Amniotic stem cell (primary cell): ENCODE data around the gene SENP6.

Experiments
- DNase-seq: peaks from one replicate; lab custom pipeline; 2025; lab: John Stamatoyannopoulos, UW

Gene SENP6

DNA sequence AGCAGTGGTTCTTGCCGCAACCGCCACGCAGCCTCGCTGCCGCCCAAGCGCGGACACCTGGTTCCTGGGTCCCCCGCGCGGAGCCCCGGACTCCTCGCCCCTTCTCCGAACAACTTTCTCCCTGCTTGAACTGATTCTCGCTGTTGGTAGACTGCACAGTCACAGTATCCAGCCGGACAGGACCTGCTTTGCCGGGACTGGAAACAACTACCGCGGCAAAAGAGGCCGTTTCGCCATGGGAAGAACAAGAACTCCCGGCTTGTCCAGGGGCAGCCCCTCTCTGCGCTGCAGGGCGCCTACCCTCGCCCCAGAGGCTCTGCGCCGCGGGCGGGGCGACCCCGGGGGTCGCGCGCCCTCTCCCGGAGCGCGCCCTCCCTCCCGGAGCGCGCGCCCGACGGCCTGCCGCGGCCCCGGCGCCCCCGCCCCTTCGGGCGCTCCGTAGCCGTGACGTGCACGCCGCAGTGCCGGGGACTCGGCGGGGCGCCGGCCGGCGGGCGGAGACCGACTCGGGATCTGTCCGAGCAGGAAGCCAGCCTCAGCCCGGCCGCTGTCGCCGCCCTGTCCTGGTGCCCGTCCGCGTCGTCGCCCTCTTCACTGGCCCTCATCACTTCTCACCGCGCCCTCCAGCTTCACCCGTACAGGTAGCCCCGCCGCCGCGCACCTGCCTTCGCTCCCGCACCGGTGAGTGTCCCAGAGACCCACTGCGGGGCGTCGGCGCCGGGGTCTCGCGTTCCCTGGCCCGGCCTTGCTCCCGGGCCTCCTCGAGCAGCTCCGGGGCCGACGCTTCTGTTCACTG lies 147.3 kb downstream of the SENP6 start, which contains the start of gene MYO6:
TSS of gene MYO6 (plus strand) at position 497 of the 796 bp plus-strand sequence. CDS start 68,309 bp downstream, outside the sequence.
- no peak for DNase-seq

DNA sequence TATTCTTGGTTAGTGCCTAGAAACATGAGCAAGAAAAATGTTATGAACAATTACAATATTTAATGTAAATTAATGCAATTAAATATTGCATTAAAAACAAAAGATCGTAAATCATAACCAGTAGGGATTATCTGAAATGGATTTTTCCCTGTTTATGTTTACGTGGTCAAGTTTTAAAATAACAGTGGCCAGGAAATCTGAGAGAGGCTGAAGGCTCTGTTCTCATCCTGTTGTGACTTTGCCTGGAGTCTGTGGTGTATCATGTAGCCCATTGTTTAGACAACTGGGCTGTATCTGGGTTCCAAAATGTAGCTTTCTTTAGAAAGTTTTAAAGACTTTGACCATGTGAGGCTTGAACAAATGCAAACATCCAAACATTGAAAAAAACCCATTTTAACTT lies 149.8 kb downstream of the SENP6 start:
- DNase-seq = no peak

DNA sequence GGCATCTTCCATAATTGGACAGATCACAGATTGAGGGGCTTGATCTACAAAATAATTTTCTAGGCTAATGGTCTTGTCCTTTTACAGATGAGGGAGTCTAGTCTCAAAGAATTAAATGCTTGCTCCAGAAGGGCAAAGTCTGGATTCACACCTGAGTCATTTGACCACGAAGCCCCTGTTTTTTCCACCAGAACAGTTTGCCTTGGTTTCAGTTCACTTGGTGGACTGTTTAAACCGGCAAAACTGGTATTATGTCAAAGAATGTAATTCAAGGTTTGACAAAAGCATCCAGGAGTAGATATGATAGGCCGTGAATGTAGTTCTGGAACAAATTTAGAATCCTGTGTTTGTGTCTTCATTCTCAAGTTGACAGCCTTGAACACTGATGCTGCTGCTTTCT lies 150.7 kb downstream of the SENP6 start:
- no peak for DNase-seq

DNA sequence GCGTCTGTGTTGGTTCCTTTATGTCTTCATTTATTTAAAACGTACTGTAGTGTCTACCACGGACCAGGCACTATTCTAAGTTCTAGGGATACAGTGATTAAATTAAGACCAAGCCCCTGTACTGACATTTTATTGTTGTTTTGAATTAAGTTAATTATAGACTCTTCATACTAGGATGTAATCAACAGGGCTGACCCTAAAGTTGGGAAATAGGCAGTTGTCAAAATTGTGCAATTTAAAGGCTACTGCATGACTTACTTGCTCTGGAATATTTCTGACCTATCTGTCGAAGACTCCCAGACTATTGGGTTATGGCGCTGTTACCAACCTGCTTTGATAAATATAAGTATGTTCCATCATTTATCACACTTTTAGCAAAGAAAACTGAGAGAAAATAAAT lies 154.0 kb downstream of the SENP6 start:
- no peak for DNase-seq

DNA sequence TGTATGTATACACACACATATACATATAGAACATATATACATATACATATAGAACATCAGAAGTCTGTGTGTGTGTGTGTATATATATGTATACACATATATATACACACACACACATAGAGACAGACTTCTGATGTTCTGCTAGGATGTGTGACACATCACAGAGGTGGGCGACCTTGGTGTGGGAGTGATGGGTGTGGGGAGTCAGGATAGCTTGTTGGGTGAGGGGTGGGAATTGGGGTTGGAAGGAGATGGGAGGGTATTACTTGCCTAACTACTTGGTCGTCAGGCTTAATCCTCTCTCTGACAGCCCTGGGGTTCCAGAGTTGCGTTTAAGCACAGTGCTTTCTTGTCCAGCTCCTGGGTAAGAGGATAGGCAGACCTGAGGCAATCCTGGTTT lies 155.6 kb downstream of the SENP6 start:
- no peak for DNase-seq

DNA sequence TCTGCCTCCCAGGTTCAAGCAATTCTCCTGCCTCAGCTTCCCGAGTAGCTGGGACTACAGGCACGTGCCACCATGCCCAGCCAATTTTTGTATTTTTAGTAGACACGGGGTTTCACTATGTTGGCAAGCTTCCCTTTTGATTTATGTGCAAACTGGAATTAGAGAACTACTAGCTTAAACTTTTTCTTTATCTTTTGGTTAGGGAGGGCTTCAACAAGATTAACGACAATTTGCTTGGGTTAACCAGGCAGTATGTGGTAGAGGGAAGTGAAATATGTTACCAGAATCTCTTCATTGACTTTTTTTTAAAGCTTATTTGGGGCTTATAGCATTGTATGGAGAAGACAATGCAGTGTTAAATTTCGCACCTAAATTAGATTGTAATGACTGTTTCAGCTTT lies 156.4 kb downstream of the SENP6 start:
- no peak for DNase-seq

DNA sequence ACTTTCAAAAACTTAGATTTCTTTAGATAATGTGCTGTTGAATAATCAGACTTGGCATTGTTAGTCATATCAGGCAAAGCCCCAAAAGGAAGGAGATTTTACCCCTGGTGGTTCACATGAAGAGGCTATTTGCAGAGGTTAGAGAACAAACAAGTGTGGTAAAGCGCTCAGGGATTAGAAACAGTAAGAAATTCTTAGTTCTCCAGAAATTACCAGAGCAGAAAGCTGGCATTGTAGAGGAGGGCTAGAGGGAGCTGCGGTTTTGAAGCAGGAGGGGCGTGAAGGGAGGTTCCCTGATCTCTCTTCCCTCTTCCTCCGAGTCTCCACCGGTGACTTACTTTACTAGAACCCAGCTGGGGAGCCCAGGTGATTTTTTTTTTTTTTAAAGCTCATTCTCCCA lies 157.5 kb downstream of the SENP6 start:
- DNase-seq = no peak

DNA sequence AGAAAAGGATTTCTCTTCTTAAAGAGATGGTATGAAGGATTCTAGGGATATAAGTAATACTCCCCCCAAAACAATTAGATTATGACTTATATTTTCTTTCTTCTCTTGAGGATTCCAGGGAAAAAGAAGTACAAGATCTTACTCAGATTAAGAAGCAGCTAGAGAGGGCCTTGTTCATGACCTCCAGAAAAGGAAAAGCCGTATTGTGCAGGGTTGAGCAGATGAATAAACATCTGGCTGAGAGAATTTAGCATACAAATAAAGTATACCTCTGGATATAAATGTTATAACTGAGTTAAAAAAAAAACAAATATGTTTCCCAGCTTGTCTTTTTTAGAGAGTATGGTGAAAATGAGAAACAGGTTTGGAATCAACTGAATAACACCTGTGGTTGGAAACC lies 158.6 kb downstream of the SENP6 start:
- DNase-seq = no peak

DNA sequence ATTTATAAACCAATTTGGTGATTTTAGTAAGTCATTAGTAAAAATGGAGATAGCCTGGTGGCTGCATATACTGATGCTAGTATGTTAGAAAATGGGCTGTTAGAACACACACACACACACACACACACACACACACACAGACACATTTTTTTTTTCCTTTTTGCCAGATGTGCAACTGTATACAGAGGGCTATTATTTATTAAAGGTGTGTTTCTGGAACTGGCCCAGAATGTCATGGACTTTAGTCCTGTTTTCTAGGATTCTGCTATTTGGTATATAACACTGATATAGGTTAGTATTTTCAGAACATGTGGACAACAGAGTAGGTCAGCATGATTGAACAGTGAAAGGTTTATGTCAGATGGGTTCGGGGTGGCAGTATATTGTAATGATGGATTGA lies 159.8 kb downstream of the SENP6 start:
- no peak for DNase-seq

DNA sequence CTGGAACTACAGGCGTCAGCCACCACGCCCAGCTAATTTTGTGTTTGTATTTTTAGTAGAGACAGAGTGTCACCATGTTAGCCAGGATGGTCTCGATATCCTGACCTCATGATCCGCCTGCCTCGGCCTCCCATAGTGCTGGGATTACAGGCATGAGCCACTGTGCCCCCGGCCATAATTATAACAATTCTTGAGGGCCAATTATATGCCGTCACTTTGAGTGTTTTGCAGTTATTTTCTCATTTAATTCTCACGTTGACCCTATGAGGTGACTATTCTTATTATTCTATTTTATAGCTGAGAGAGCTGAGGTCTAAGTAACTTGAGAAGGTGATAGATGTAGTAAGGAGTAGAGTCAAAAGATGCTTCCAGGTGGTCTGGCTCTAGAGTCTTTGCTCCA lies 160.4 kb downstream of the SENP6 start:
- DNase-seq = no peak

DNA sequence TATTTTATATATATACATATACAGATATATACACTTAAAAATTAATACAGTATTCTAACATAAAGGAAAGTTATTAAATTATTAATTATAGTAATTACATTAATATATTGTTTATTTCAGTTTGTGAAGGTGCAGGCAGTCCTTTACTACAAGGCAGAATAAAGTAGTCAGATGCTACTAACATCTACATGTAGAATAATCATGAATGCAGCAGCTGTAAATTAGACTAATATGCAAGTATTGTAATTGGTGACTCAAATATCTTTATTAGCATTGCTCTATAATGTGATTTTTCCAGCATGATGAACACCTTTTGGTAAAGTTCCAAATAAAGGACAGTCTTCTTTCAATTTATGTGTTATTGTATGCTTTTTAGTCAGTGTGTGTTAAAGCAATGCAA lies 164.7 kb downstream of the SENP6 start:
- DNase-seq = no peak
